Suppressor macrophage (primary cell): ENCODE data around the gene THUMPD2.
"Not testable (repeated sequence)": the region's sequence is repeated elsewhere in the genome, so short reads cannot be mapped to it uniquely, and the experiment has no call there.

Experiments used
- DNase-seq, 4 experiments: peaks; one replicate each; pipeline ENCODE4 v3.0.0-alpha.2; 2020 to 2022

Gene THUMPD2

GRCh38 chr2:39755466-39755865, 23.6 kb downstream of the THUMPD2 start:
- DNase-seq, result no peak

GRCh38 chr2:39743269-39743776, 35.7 kb downstream of the THUMPD2 start:
- no peak for DNase-seq

GRCh38 chr2:39741871-39742270, 37.2 kb downstream of the THUMPD2 start:
- no peak for DNase-seq

- DNase-seq, result peak in 2 of 4 experiments; percentile 9 to 24
These were observed 39.7 kb downstream of the THUMPD2 start for GRCh38 chr2:39739386-39739785.

- no peak for DNase-seq
These were observed 40.1 kb downstream of the THUMPD2 start for GRCh38 chr2:39738936-39739335.

GRCh38 chr2:39737661-39738060, 41.4 kb downstream of the THUMPD2 start:
- peak; percentile 22 to 60 (median 51) for DNase-seq

- no peak for DNase-seq
These were observed 42.4 kb downstream of the THUMPD2 start for GRCh38 chr2:39736640-39737039.

GRCh38 chr2:39735648-39736047, 43.4 kb downstream of the THUMPD2 start:
- DNase-seq, result peak in 1 of 4 experiments; percentile 14

- DNase-seq, result no peak
These were observed 44.6 kb downstream of the THUMPD2 start for GRCh38 chr2:39734445-39734844.

GRCh38 chr2:39733070-39733674, 45.9 kb downstream of the THUMPD2 start:
- peak; percentile 54 to 75 (median 70) for DNase-seq

- DNase-seq, result no peak
These were observed 46.6 kb downstream of the THUMPD2 start for GRCh38 chr2:39732482-39732881.

GRCh38 chr2:39731546-39731945, 47.5 kb downstream of the THUMPD2 start:
- no peak for DNase-seq

- peak in 3 of 4 experiments; percentile 16 to 54 (median 36) for DNase-seq
These were observed 48.3 kb downstream of the THUMPD2 start for GRCh38 chr2:39730685-39731302.

GRCh38 chr2:39730276-39730675, 48.8 kb downstream of the THUMPD2 start:
- DNase-seq, result no peak

GRCh38 chr2:39728941-39729351, 50.1 kb downstream of the THUMPD2 start:
- peak; percentile 29 to 69 (median 54) for DNase-seq

- DNase-seq, result not testable (repeated sequence)
These were observed 51.0 kb downstream of the THUMPD2 start for GRCh38 chr2:39728085-39728484.

- no peak for DNase-seq
These were observed 53.7 kb downstream of the THUMPD2 start for GRCh38 chr2:39725401-39725800.

- DNase-seq, result no peak
These were observed 54.3 kb downstream of the THUMPD2 start for GRCh38 chr2:39724828-39725144.

GRCh38 chr2:39723946-39724827, 54.9 kb downstream of the THUMPD2 start:
- DNase-seq, result no peak

- DNase-seq, result no peak
These were observed 55.6 kb downstream of the THUMPD2 start for GRCh38 chr2:39723497-39723896.

GRCh38 chr2:39720970-39721369, 58.1 kb downstream of the THUMPD2 start:
- DNase-seq, result no peak

GRCh38 chr2:39719317-39719716, 59.7 kb downstream of the THUMPD2 start:
- no peak for DNase-seq

GRCh38 chr2:39718483-39718882, 60.6 kb downstream of the THUMPD2 start:
- DNase-seq, result no peak
